HepG2 (cell line): ENCODE measurements around the gene CIBAR2. TPM values are rescaled to one million over a fixed set of nuclear protein-coding genes. Genes with fewer than 3 reads are reported as not detected.

Experiments
- ATAC-seq: fragments of 200-7000 bp; cut with Tn5 transposase; 3 replicates; pipeline ENCODE4 v1.9.1; 2020; ENCODE audit warnings: mild to moderate bottlenecking, moderate library complexity
- BruUV-seq: library from RNA; stranded (reverse); fragments of 400-500 nt; replicated peaks from 2 replicates; lab custom pipeline; 2021; lab: Mats Ljungman, UMichigan
- CTCF ChIA-PET: fragments of 300-600 bp; formaldehyde crosslinking; extraction: SDS; loops from one replicate; lab custom pipeline; 2021; ENCODE audit warnings: low total read pairs, inconsistent platforms, low intra/inter-chr PET ratio; lab: Yijun Ruan, JAX
- POLR2A ChIA-PET: fragments of 350-600 bp; sonication (Branson Sonifier 250); formaldehyde crosslinking; loops from one replicate; lab custom pipeline; 2020; ENCODE audit warnings: antibody characterized with exemption, inconsistent platforms; lab: Yijun Ruan, JAX
- DNase-seq: peaks from one replicate; pipeline ENCODE4 v3.0.0-alpha.2; 2015; ENCODE audit warnings: low spot score
- FAIRE-seq: peaks from 3 replicates; lab custom pipeline; 2011; peaks lifted over from hg19 to GRCh38; lab: Jason Lieb, UNC
- H2AFZ ChIP-seq: one replicate; pipeline ENCODE4 v1.6.1; 2011; ENCODE audit warnings: low read length, inconsistent platforms
- H3K27ac ChIP-seq: fragments of 300-600 bp; 3 replicates; pipeline ENCODE4 v1.8.0; 2011; ENCODE audit warnings: mixed run types, mild to moderate bottlenecking, mixed read lengths, low read length, inconsistent platforms; ENCODE audit not compliant: insufficient read depth; ENCODE audit errors: extremely low read length
- H3K27me3 ChIP-seq, 2 experiments: fragments of 200-600 bp in 1 of 2; 2 replicates in 1 of 2; 3 replicates in 1 of 2; pipeline versions ENCODE4 v1.6.0 to v1.8.0; 2011; ENCODE audit warnings: low read length in 2 of 2, mild to moderate bottlenecking in 2 of 2, moderate library complexity in 2 of 2, inconsistent platforms in 1 of 2; ENCODE audit not compliant: insufficient read depth in 2 of 2, control insufficient read depth in 1 of 2
- H3K36me3 ChIP-seq, 2 experiments: fragments of 200-600 bp in 1 of 2; replicated peaks in 1 of 2; 2 replicates in 1 of 2; 3 replicates in 1 of 2; pipeline versions ENCODE4 v1.5.1 to v1.8.0; 2011; ENCODE audit warnings: low read length in 2 of 2, inconsistent platforms in 1 of 2; ENCODE audit not compliant: insufficient read depth in 2 of 2, control insufficient read depth in 1 of 2
- H3K4me1 ChIP-seq: 2 replicates; pipeline ENCODE4 v1.5.1; 2012; ENCODE audit warnings: low read length, inconsistent platforms; ENCODE audit not compliant: insufficient read depth
- H3K4me2 ChIP-seq: 2 replicates; pipeline ENCODE4 v1.6.0; 2011; ENCODE audit warnings: low read depth, low read length, inconsistent platforms
- H3K4me3 ChIP-seq, 3 experiments: fragments of 200-600 bp in 1 of 3; sonication (generic), shearing (Covaris generic) in 1 of 3; replicated peaks in 1 of 3; 2 replicates each; pipeline ENCODE4 v1.5.1; 2011 to 2016; ENCODE audit warnings: low read length in 3 of 3, inconsistent platforms in 2 of 3, low read depth in 2 of 3, mild to moderate bottlenecking in 2 of 3, control low read depth in 1 of 3, mixed read lengths in 1 of 3; ENCODE audit not compliant: insufficient read depth in 1 of 3
- H3K79me2 ChIP-seq: one replicate; pipeline ENCODE4 v1.6.1; 2011; ENCODE audit warnings: low read length, inconsistent platforms; ENCODE audit not compliant: insufficient read depth
- H3K9ac ChIP-seq: 2 replicates; pipeline ENCODE4 v1.6.0; 2011; ENCODE audit warnings: mild to moderate bottlenecking, low read depth, low read length, inconsistent platforms; ENCODE audit not compliant: insufficient read depth
- H3K9me3 ChIP-seq: 2 replicates; pipeline ENCODE4 v1.5.1; 2012; ENCODE audit warnings: mild to moderate bottlenecking, low read length
- H4K20me1 ChIP-seq: 2 replicates; pipeline ENCODE4 v1.6.0; 2011; ENCODE audit warnings: inconsistent platforms, mild to moderate bottlenecking, low read length, moderate library complexity; ENCODE audit not compliant: insufficient read depth
- GRHL1 ChIP-seq: sonication (generic); formaldehyde crosslinking; conservative IDR thresholded peaks from 2 replicates; pipeline ENCODE4 v1.8.0; 2022; ENCODE audit warnings: missing genetic modification reagents
- HOXA5 ChIP-seq: sonication (generic); formaldehyde crosslinking; IDR thresholded peaks from 2 replicates; pipeline ENCODE4 v1.4.0; 2020; ENCODE audit warnings: missing genetic modification reagents
- MXI1 ChIP-seq: IDR thresholded peaks from 3 replicates; pipeline ENCODE4 v1.6.1; 2012; ENCODE audit warnings: low read depth, low read length, inconsistent platforms, borderline replicate concordance
- NAIF1 ChIP-seq: sonication (generic); formaldehyde crosslinking; IDR thresholded peaks from 2 replicates; pipeline ENCODE4 v1.5.0; 2020; ENCODE audit warnings: mild to moderate bottlenecking, missing genetic modification reagents, borderline replicate concordance
- PREB ChIP-seq: sonication (generic); formaldehyde crosslinking; IDR thresholded peaks from 2 replicates; pipeline ENCODE4 v1.4.0; 2020; ENCODE audit warnings: missing genetic modification reagents
- RARA ChIP-seq: IDR thresholded peaks from 2 replicates; pipeline ENCODE4 v1.6.1; 2016; ENCODE audit warnings: missing genetic modification reagents, missing compliant biosample characterization
- SSRP1 ChIP-seq: IDR thresholded peaks from 2 replicates; pipeline ENCODE4 v1.6.1; 2016; ENCODE audit warnings: control low read depth
- TCF12 ChIP-seq, 2 experiments: fragments of 450-650 bp in 1 of 2; sonication (generic) in 1 of 2; formaldehyde crosslinking in 1 of 2; IDR thresholded peaks; 2 replicates each; pipeline versions ENCODE4 v1.6.1 to v1.8.0; 2017 to 2022; ENCODE audit warnings: antibody characterized with exemption in 1 of 2, mild to moderate bottlenecking in 1 of 2, missing genetic modification reagents in 1 of 2, moderate library complexity in 1 of 2
- ZNF331 ChIP-seq: sonication (generic); formaldehyde crosslinking; IDR thresholded peaks from 2 replicates; pipeline ENCODE4 v1.4.0; 2020; ENCODE audit warnings: missing genetic modification reagents
- ZNF343 ChIP-seq: sonication (generic); formaldehyde crosslinking; IDR thresholded peaks from 2 replicates; pipeline ENCODE4 v1.4.0; 2020; ENCODE audit warnings: mild to moderate bottlenecking, missing genetic modification reagents
- ZNF576 ChIP-seq: sonication (generic); formaldehyde crosslinking; IDR thresholded peaks from 2 replicates; pipeline ENCODE4 v1.4.0; 2020; ENCODE audit warnings: mild to moderate bottlenecking, missing genetic modification reagents
- ZNF580 ChIP-seq: IDR thresholded peaks from 2 replicates; pipeline ENCODE4 v1.6.1; 2016; ENCODE audit warnings: low read depth, borderline replicate concordance
- ZNF672 ChIP-seq: sonication (generic); formaldehyde crosslinking; IDR thresholded peaks from 2 replicates; pipeline ENCODE4 v1.8.1; 2022; ENCODE audit warnings: missing genetic modification reagents
- ZNF678 ChIP-seq: sonication (generic); formaldehyde crosslinking; IDR thresholded peaks from 2 replicates; pipeline ENCODE4 v1.4.0; 2020; ENCODE audit warnings: mild to moderate bottlenecking, missing genetic modification reagents
- ZNF75D ChIP-seq: sonication (generic); formaldehyde crosslinking; IDR thresholded peaks from 2 replicates; pipeline ENCODE4 v1.8.1; 2023; ENCODE audit warnings: missing genetic modification reagents, mild to moderate bottlenecking, borderline replicate concordance
- WGBS: methylation state at CpG from one replicate; pipeline ENCODE4 v1.1.6; 2017; ENCODE audit warnings: low lambda C conversion rate; 5-methylcytosine and 5-hydroxymethylcytosine counted together
- in situ Hi-C: cut with HindIII; loops from 2 replicates; pipeline ENCODE4 v1.10.0; 2017; ENCODE audit warnings: low pct_unique_long_range_greater_than_20kb; ENCODE audit not compliant: extremely low pct_ligation_motif_present
- intact Hi-C: fragments of 100-400 bp; cut with micrococcal nuclease; formaldehyde crosslinking; loops from one replicate; pipeline ENCODE4 v1.10.0; 2022; ENCODE audit not compliant: unreplicated experiment
- polyA plus RNA-seq, 8 experiments: library from polyadenylated mRNA; depleted of rRNA in 3 of 8; stranded (reverse) in 7 of 8; unstranded in 1 of 8; fragments of >200 nt; fragmentation: Illumina TruSeq in 4 of 8; extraction: Trizol in 4 of 8; gene quantifications; 2 replicates each; pipeline versions ENCODE4 v1.2.1 to v1.2.3, GENCODE V29; 2011 to 2016; ENCODE audit warnings: low read depth in 4 of 8, missing spikeins in 1 of 8, mixed read lengths in 1 of 8; ENCODE audit not compliant: insufficient read depth in 1 of 8
- total RNA-seq, 5 experiments: library from RNA; depleted of rRNA; stranded (reverse); fragments of >200 nt; fragmentation: Illumina TruSeq; extraction: Trizol; gene quantifications; 2 replicates each; pipeline ENCODE4 v1.2.3, GENCODE V29; 2016; ENCODE audit warnings: low read depth in 1 of 5

The CIBAR2 gene
- total and polyA plus RNA-seq, 2 of the 13 experiments (the other 11 are each of a cell fraction or from before 2014, with no cell fraction given) = not detected

GRCh38 chr16:85051067-85051581 lies 61.1 kb downstream of the CIBAR2 start:
- no peak for FAIRE-seq

GRCh38 chr16:85049706-85050305 lies 62.5 kb downstream of the CIBAR2 start:
- POLR2A ChIA-PET = no interaction called here
- CTCF ChIA-PET = no interaction called here
- in situ Hi-C loops (no loop called here), intact Hi-C loops (no loop called here)
- H3K27me3 ChIP-seq = peaks cover 1 to 48% of the 10 kb centered on the region in 2 experiments; a peak in 3 of 5 replicates
- H3K9me3 ChIP-seq = no peaks in the 10 kb centered on the region
- H3K36me3 ChIP-seq = no peaks in the 10 kb centered on the region
- no peak overlapping the region for H3K4me2 ChIP-seq
- FAIRE-seq (no peak), DNase-seq (no peak), ATAC-seq (no peak)
- 65% methylated on average over 15 of the region's 15 CpGs for WGBS
- no peak overlapping the region for H3K9ac ChIP-seq
- no peak overlapping the region for H2AFZ ChIP-seq
- peaks cover 18% of the 10 kb centered on the region for H3K4me1 ChIP-seq
- H3K27ac ChIP-seq = no peak overlapping the region
- H4K20me1 ChIP-seq = no peaks in the 10 kb centered on the region
- BruUV-seq = no TSS peak
- no peaks in the 10 kb centered on the region for H3K79me2 ChIP-seq
- no peak overlapping the region for H3K4me3 ChIP-seq
- TF ChIP-seq MXI1 = no peak
- TF ChIP-seq ZNF75D (CRISPR knock-in tag) = no peak
- no peak for TF ChIP-seq ZNF343 (CRISPR knock-in tag)
- TF ChIP-seq ZNF576 (CRISPR knock-in tag) = no peak
- TF ChIP-seq ZNF678 (CRISPR knock-in tag) = no peak
- TF ChIP-seq RARA = no peak
- no peak for TF ChIP-seq ZNF580
- no peak for TF ChIP-seq PREB
- no peak for TF ChIP-seq HOXA5 (CRISPR knock-in tag)
- no peak for TF ChIP-seq NAIF1
- no peak for TF ChIP-seq ZNF672 (CRISPR knock-in tag)
- TF ChIP-seq GRHL1 (CRISPR knock-in tag) = no peak

More at GRCh38 chr16:85051067-85051581, 61.1 kb downstream of the CIBAR2 start:
- in situ Hi-C loops (no loop called here), intact Hi-C loops (no loop called here)
- H3K79me2 ChIP-seq = no peaks in the 10 kb centered on the region
- H3K27me3 ChIP-seq = peaks cover 1 to 44% of the 10 kb centered on the region in 2 experiments; a peak in 3 of 5 replicates
- CTCF ChIA-PET = no interaction called here
- DNase-seq = no peak
- H3K4me1 ChIP-seq = peaks cover 31% of the 10 kb centered on the region
- H3K4me3 ChIP-seq = no peak overlapping the region
- no peaks in the 10 kb centered on the region for H3K9me3 ChIP-seq
- TF ChIP-seq ZNF331 (CRISPR knock-in tag) (no peak), TCF12 (IDR thresholded peaks at IDR 0.05) (no peak), TCF12 (CRISPR knock-in tag; IDR thresholded peaks at IDR 0.05) (no peak), SSRP1 (CRISPR knock-in tag) (no peak)
- H3K4me2 ChIP-seq = no peak overlapping the region
- 61% methylated on average over 8 of the region's 8 CpGs for WGBS
- POLR2A ChIA-PET = no interaction called here
- H4K20me1 ChIP-seq = no peaks in the 10 kb centered on the region
- no TSS peak for BruUV-seq
- H3K36me3 ChIP-seq = no peaks in the 10 kb centered on the region
- no peak overlapping the region for H3K9ac ChIP-seq
- no peak for ATAC-seq
- no peak overlapping the region for H3K27ac ChIP-seq
- no peak overlapping the region for H2AFZ ChIP-seq
